H1 (cell line): ENCODE results near the gene INPP5A. TPM values are rescaled to one million over a fixed set of nuclear protein-coding genes. Genes with fewer than 3 reads are reported as not detected.

ENCODE experiments used
- CBX5 ChIP-seq: fragments of 300-800, 300-1000 bp; sonication (generic); IDR thresholded peaks from 2 replicates; pipeline ENCODE4 v1.7.1; 2016; ENCODE audit warnings: antibody characterized with exemption, low read length, low read depth
- CHD7 ChIP-seq: fragments of 300-600 bp; sonication (generic); IDR thresholded peaks from 2 replicates; pipeline ENCODE4 v1.7.1; 2012; ENCODE audit warnings: low read length, moderate library complexity, mild to moderate bottlenecking, inconsistent platforms; ENCODE audit not compliant: insufficient replicate concordance
- GABPA ChIP-seq: IDR thresholded peaks from 2 replicates; pipeline ENCODE4 v1.6.1; 2011; ENCODE audit warnings: mild to moderate bottlenecking, low read length, moderate library complexity, borderline replicate concordance; ENCODE audit not compliant: insufficient read depth
- JUND ChIP-seq: IDR thresholded peaks from 2 replicates; pipeline ENCODE4 v1.6.1; 2011; ENCODE audit warnings: mild to moderate bottlenecking, improper control_type of control experiment, low read length
- MAX ChIP-seq: IDR thresholded peaks from 2 replicates; pipeline ENCODE4 v1.6.1; 2012; ENCODE audit warnings: inconsistent platforms
- NANOG ChIP-seq: IDR thresholded peaks from 2 replicates; pipeline ENCODE4 v1.6.1; 2011; ENCODE audit warnings: low read length, low read depth, mild to moderate bottlenecking, inconsistent platforms; ENCODE audit not compliant: insufficient read depth, poor library complexity, severe bottlenecking
- PHF8 ChIP-seq: fragments of 200-600 bp; sonication (generic); conservative IDR thresholded peaks from 2 replicates; pipeline ENCODE4 v1.7.1; 2012; ENCODE audit warnings: low read depth, mild to moderate bottlenecking, inconsistent platforms, low read length, moderate library complexity
- RFX5 ChIP-seq: IDR thresholded peaks from 2 replicates; pipeline ENCODE4 v1.6.1; 2011; ENCODE audit warnings: low read depth, low read length, improper control_type of control experiment, borderline replicate concordance
- SAP30 ChIP-seq: fragments of 300-600 bp; sonication (generic); IDR thresholded peaks from 2 replicates; pipeline ENCODE4 v1.7.1; 2012; ENCODE audit warnings: low read length, moderate library complexity, mild to moderate bottlenecking, inconsistent platforms; ENCODE audit not compliant: insufficient read depth, insufficient replicate concordance
- TAF7 ChIP-seq: optimal IDR thresholded peaks from 2 replicates; pipeline ENCODE3; 2011; ENCODE audit warnings: low read depth, mild to moderate bottlenecking, inconsistent platforms, low read length, moderate library complexity, borderline replicate concordance
- polyA plus RNA-seq, 7 experiments: library from polyadenylated mRNA; depleted of rRNA in 3 of 7; stranded (reverse) in 5 of 7; unstranded in 2 of 7; fragments of >200 nt in 5 of 7; fragments of 200-250 nt in 2 of 7; gene quantifications; 1 replicate in 5 of 7; 2 replicates in 1 of 7; 4 replicates in 1 of 7; pipeline versions ENCODE4 v1.2.1 to v1.2.3, GENCODE V29; 2011 to 2013; ENCODE audit warnings: missing spikeins in 2 of 7, mixed read lengths in 2 of 7
- total RNA-seq: library from RNA; stranded (reverse); fragmentation: NEBNext Ultra II Directional; extraction: Animal tissue kit (Norgen Biotek cat#: 25700); gene quantifications from 2 replicates; pipeline ENCODE4 v1.2.1, GENCODE V29; 2021

INPP5A gene
- total and polyA plus RNA-seq, 2 of the 8 experiments (the other 6 are each of a cell fraction or from before 2014, with no cell fraction given): 19.7 to 27.5 TPM

GRCh38 chr10:132761395-132762060, 223.9 kb downstream of the INPP5A start (continued):
- TF ChIP-seq CHD7: no peak
- TF ChIP-seq RFX5: no peak
- TF ChIP-seq MAX: no peak
- no peak for TF ChIP-seq GABPA
- no peak for TF ChIP-seq TAF7
- TF ChIP-seq PHF8: no peak
- TF ChIP-seq NANOG: no peak
- TF ChIP-seq SAP30: no peak
- TF ChIP-seq CBX5: no peak
- TF ChIP-seq JUND: no peak
